GM19455 (cell line): ENCODE measurements around the gene GSTO2.
A peak's percentile ranks its signal among the peaks of the same experiment; 100 is the strongest.

Source experiments
- ATAC-seq: cut with Tn5 transposase; IDR thresholded peaks from one replicate; pipeline ENCODE4 v1.9.1; 2021; ENCODE audit not compliant: unreplicated experiment

The GSTO2 gene

DNA sequence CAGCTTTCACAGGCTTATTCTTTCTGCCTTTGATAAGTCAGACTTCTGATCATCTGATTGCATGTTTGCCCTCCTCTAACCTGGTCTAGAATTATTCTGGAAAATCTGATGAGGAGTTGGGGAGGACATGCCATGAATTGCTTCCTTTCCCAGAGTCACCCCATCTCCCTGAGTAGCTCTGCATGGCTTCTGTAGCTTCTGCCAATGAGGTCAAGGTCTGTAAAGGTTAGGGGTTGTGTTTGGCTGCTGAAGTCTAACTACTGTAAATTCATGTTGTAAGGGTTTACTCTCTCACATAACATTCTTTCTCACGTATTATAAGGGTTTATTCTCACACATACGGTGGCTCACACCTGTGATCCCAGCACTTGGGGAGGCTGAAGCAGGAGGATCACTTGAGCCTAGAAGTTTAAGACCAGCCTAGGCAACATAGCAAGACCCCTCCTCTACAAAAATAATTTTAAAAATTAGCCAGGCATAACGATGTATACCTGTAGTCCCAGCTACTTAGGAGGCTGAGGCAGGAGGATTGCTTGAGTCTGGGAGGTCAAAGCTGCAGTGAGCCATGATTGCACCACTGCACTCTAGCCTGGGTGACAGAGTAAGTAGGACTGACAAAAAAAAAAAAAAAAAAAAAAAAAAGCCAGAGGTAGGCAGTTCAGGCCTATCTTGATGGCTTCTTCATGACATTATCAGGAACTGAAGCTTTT, 10.7 kb downstream of the GSTO2 start:
- ATAC-seq, result no peak

DNA sequence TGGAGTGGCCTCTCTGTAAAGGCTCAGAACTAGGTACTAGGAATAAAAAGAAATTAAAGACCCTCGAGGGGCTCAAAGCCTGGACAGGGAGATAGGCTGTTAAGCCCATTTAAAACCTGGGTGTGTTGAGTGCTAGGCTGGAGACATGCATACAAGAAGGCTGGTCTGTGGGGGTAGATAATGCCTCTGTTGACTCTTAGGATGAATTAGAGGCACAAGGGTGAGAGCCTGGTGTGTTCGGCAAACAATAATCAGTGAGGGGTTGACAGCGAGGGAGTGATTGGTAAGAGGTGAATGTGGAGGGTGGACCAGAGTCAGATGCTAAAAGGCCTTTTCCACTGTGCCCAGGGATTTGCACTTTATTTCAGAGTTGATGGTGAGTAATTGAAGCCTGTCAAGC, 12.7 kb downstream of the GSTO2 start:
- ATAC-seq, result no peak

DNA sequence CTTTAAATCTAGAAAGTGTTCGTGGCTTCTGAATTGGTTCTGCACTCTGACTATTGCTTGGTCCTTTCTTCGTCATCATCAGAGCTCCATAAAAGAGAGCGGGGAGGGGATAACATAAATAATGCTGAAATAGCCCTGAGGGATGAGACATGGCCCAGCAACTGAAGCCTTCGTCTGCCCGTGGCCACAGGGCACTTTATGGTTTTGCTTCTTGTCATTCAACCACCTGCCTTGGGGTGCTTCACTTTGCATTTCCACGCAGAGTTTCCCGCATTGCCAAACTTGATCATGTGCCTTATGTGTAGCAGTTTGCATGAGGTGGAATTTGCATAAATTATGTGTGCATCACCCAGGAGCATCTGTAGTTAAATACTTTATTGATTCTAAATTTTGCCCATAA, 15.9 kb downstream of the GSTO2 start:
- ATAC-seq, result no peak

DNA sequence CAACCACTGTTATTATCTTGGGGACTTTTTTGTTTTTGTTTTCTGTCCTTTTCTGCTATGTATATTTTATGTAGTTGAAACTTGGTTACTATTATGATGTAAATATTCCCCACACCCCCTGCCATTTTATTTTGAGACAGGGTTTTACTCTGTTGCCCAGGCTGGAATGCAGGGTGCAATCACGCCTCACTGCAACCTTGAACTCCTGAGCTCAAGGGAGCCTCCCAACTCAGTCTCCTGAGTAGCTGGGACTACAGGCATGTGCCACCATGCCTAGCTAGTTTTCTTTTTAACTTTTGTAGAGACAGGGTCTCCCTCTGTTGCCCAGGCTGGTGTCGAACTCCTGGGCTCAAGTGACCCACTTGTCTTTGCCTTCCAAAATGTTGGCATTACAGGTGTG, 18.0 kb downstream of the GSTO2 start:
- no peak for ATAC-seq

DNA sequence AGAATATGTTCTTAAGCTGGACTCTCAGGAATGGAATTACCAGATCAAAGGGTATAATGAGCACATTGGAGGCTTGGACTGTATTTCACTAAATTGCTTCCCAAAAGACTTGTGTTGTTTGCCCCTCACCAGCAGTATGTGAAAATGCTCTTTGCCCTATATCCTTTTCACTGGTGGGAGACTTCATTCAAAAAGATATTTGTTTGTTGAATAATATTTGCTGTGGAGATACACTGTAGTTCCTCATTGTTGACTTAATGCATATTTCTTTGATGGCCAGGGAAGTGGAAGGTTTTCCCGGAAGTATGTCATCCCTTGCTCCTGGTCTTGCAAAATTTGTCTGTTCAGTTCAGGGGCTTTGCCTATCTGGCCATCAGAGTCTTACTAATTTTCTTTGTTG, 19.4 kb downstream of the GSTO2 start:
- no peak for ATAC-seq

DNA sequence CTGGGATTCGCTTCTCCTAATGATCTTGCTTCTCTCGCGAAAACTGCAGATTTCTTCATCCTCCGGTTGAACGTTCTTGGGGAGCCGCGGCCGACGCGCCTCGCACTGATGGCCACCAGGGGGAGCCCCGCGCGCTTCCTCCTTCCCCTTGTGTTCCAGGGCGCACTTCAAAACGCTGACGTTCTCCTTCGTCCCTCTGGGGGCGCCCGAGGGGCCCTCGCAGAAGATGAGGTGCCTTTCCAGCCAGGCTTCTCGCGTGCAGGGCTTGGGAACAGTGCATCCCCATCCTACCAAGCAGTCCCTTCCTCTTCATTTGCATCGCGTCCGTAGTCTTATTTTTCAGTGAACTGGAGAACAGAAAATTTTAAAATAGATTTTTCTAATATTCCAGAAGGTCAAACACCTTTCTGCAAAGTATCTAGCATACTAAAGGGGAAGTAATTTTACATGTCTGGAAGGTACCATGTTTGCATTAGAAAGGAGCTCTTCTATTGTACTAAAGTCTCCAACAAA, 22.5 kb downstream of the GSTO2 start:
- peak; percentile 99 for ATAC-seq

DNA sequence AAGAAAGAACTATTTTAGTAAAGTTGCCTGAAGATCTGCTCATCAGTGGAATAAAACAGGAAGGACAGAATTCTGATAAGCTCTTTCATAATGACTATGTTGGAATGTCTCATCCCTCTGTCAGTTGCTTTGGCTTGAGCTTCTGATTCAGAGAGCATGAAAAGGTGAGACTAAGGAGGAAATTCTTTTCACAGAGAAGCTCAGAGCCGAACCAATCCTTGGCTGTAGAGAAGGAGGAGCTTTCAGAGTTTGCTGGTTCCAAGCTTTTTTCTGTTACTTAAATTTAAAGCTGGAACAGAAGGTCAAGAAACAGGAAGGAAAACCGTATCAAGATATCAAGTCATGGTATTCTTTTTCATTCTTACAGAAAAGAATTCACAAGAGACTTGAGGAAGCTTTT, 24.0 kb downstream of the GSTO2 start:
- no peak for ATAC-seq

DNA sequence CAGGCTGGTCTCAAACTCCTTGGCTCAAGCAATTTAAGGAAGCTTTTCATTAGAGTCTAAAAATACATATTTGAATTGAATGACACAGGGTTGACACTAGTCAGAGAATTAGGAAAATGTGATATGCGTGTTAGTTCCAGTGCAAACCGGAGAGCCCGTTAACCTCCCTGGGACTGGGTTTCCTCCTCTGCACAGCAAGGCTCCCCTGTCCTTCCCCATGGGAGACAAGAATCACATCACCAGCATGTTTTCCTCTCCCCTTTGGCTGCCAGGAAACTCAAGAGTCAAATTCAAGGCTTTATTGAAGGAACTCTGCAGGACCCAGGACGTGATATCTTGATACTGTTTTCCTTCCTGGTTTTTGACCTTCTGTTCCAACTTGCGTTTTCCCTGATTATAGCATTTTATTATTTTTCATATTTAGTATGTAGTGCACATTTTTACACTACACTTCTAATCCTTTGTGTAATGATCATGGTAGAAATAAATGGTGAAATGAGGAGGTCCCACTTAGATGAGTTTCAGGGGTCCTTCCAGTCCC, 24.9 kb downstream of the GSTO2 start:
- ATAC-seq, result no peak

DNA sequence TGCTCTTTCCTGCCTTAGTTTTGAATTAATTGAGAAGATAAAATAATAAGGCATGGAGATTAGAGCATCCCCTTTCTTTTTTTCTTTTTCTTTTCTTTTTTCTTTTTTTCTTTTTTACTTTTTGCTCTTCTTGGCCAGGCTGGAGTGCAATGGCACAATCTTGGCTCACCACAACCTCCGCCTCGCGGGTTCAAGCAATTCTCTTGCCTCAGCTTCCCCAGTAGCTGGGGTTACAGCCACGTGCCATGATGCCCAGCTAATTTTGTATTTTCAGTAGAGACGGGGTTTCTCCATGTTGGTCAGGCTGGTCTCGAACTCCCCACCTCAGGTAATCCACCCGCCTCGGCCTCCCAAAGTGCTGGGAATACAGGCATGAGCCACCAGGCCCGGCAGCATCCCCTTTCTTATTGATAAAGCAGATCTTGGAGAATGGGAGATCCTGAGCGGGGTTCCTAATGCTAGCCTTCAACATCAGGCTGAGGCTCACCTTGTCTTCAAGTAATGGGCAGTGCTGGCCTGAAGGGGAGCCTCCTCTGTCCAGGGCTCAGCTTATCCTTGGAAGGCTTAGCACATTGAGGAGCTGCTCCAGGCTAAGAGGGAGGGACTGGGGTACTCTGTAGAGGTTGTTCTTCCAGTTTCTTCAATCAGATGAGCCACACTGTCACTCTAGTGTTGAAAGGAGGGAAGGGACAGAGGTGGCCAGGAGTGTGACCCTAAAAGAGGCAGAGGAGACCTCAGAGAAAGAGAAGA, 27.9 kb downstream of the GSTO2 start:
- ATAC-seq, result no peak

DNA sequence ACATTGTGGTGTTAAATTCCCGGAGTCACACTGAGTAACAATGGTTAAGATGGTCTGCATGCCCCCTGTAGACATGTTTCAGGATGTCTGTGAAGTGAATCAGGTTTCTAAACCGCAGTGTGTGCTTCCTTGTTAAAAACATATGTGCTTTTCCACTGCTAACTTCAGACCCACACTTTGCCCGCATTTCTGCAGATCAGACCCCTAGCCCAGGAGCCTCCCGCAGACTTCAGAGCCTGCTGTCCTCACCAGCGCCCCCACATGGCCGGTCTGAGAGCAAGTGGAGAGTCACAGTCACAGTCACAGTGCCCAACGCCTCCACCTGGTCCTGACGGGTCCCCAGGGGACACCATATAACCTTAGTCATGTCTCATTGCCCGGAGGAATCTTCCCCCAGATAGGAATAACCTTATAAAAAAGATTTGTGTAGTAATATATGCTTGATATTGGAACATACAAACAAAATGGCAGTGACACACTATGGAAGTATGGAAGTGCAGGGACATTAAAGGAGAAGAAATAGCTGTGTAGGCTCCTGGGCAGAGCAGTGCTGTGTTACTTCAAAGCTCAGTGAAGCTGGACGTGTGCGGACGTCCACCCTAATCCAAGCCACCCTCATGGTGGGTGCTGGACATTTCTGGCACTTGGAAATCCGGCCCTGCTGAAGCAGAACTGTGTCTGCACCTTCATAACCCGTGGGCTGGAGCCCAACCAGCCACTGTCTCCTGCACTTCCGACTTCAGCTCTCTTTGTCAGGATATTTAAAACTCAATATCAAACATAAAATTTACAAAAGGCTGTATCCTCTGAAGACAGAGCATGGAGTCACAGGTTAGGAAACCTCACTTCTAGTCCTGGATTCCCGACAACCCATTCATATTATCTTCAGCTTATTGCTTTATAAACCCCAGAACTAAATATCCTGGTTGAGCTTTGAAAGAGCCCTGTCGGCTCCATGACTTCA, 29.0 kb downstream of the GSTO2 start:
- no peak for ATAC-seq

DNA sequence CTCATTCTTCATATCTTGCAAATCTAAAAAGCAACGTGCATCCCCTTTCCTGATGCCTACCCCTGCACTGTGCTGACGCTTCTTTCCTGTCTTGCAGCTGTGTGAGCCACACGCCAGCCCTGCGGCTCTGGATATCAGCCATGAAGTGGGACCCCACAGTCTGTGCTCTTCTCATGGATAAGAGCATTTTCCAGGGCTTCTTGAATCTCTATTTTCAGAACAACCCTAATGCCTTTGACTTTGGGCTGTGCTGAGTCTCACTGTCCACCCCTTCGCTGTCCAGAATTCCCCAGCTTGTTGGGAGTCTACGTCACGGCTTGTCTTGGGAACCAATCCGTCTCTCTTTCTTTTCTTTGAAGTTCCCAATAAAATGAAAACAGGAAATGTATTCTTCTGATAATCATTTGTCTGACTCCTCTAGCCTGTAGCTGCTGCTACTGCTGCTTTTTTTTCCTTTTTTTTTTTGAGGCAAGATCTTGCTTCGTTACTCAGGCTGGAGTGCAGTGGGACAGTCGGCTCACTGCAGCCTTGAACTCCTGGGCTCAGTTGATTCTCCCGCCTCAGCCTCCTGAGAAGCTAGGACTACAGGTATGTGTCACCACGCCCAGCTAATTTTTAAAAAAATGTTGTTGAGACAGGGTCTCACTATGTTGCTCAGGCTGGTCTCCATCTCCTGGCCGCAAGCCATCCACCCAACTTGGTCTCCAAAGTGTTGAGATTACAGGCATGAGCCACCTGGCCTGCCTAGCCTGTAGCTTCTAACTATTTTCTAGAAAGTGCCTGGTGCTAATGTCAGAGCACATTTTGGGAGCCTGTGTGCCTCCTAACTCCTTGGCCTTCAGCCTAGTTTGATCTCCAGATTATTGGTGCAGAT, 30.3 kb downstream of the GSTO2 start:
- no peak for ATAC-seq

DNA sequence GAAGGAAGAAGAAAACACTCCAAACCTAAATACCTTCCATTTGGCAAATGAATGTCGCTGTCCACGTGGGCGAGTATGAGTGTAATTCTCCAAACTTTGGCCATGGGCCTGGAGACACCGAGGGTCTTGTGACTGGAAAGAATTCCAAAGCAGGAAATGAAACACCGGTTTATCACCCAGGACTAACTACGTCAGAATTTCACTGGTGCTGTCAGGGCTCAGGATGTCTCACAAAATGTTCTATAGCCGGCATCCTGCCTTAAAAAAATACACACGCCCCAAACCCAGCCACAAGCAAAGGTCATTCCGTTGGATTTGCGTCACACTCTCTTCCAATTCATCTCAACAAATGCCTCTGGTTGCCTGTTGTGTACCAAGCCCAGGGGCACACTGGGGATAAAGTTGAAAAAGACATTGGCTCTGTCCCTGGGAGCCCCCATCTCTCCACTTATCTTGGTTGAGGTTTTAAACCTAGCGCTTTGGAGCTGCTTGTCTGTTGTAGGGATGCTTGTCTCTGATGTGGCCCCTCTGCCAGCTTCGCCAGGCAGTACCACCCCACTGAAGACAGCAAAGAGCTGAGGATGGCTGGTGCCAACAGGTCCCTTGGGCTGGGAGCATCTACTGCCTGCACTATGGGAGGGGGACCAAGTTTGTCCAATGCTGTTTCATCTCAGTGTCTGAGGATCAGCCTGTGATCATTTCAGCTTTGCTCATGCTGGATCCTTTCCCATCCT, 31.2 kb downstream of the GSTO2 start:
- no peak for ATAC-seq

DNA sequence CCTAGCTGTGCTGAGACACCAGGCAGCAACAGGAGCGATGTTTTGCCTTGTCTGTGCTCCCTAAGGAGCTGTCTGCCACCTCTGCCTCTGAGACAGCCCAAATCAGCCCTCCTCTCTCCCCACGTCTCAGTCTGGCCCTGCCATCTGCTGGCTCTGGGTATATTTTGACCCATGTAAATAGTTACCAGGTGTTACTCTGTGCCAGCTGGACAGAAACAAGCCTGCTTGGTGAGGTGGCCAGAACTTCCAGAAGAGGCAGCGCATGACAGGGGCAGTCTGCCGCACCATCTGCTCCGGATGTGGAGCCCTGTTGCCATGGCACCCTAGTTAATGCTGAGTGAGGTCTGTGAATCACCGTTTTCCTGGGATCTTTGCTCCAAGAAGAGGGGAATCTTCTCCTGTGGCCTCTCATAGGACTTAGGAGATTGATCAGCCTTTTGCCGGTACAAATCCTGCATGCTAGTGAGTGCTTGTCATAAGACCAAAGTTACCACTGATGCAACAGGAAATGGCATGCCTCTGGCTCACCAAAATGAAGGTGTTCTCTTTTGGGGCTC, 31.8 kb downstream of the GSTO2 start:
- no peak for ATAC-seq

DNA sequence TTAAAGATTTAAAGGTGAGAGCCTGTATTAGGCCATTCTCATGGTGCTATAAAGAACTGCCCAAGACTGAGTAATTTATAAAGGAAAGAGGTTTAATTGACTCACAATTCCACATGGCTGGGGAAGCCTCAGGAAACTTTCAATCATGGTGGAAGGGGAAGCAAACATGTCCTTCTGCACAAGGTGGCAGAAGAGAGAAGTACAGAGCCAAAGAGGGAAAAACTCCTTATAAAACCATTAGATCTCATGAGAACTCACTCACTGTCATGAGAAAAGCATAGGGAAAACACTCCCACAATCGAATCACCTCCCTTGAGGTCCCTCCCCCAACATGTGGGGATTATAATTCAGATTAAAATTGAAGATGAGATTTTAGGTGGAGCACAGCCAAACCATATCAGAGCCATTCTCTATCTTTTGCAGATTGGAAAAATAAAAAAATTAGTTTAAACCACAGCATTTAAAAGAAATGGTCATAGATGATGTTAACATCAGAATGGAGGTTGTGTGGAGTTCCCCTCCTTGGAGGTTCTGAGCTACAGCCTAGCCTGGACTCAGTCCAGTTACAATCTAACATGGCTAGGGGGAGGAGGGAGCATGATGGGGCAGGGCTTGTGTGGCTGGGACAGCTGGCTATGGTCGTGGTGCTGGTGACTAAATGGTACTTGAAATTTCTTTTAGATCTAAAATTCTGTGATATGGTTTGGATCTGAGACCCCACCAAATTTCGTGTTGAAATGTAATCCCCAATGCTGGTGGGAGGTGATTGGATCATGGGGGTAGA, 33.1 kb downstream of the GSTO2 start:
- ATAC-seq, result no peak

DNA sequence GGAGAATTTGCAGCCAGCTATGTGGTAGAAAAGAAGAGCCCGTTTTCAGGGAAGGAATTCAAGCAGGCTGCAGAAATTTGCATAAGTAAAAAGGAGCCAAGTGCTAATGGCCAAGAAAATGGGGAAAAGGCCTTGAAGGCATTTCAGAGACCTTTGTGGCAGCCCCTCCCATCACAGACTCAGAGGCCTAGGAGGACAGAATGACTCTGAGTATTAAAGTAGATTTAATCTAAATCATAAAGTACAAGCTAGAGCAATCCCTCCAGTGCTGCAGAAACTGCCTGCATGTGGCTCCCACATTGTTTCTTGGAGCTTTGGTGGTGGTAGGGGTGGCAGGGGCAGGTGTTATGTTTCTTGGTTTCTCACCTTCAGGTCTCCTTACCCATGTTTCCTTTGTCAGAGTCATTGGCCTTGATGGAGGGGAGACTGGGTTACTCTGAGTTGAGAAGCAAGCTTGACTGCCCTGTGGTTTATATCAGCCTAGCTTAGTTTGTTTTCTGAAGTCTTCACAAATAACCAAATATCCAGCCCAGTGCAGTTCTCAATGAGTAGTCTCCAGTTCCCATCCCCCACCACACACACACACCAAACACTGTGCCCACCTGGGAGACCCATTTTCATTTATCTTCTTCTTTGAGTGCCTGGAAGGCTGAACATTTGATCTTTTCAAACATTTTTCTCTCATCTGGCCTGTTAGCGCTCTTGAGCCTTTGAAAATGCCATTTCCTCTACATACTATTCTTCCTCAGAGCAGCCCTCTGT, 34.8 kb downstream of the GSTO2 start:
- ATAC-seq, result no peak

DNA sequence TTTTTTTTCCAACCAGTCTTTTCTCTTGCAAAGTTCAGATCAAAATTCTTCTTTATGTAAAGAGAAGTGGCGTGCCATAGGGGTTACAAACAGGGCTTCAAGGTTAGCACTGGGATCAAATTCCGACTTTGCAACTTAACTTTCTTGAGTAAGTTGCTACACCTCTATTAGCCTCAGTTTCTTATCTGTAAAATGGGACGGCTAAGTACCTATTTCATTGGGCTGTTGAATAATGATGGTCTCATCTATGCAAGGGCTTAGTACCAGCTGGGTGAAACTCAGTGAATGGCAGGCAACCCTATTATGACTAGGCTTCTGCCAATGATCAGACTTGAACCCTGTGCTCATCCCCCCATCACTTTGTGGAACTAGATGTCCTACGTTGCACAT, 35.4 kb downstream of the GSTO2 start:
- no peak for ATAC-seq

DNA sequence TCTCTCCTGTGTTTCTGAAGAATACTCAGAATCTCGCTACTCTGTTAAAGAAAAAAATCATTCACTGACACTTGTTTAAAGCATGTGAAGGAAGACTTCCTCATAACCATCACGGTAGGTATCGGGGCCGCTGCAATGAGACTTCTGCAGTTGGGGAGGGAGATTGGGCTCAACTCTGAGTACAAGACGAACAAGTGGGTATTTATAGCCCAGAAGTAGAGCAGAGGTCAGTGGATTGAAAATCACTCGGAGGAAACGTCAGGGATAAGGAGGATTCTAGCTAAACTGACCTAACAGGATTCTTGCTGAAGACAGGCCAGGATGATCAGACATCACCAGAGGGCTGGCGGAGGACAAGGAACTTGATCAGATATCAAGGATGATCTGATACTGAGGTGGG, 35.9 kb downstream of the GSTO2 start:
- no peak for ATAC-seq

DNA sequence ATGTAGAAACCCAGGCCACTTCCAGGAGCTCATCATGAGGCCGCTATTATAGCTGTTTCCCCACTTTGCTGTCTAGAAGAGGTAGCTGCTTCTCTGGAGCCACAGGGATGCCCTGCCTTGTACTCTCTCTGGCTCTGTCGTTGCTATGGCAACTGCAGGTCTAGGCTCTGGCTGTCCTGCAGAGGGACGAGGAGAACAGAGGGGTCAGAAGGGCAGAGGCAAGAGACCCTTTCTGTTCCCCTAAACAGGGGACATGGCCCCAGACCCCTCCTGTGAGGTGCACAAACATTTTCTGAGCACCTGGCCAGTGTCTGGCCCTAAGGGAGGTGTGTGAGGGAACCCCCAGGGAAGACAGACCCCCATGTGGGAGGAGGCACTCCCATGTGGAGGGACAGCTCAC, 37.9 kb downstream of the GSTO2 start:
- ATAC-seq, result no peak
